HG02852 (cell line): ENCODE measurements around the gene WWOX.

Source experiments
- ATAC-seq: cut with Tn5 transposase; IDR thresholded peaks from one replicate; pipeline ENCODE4 v1.9.1; 2021; ENCODE audit warnings: mild to moderate bottlenecking, moderate library complexity; ENCODE audit not compliant: unreplicated experiment

WWOX gene

DNA sequence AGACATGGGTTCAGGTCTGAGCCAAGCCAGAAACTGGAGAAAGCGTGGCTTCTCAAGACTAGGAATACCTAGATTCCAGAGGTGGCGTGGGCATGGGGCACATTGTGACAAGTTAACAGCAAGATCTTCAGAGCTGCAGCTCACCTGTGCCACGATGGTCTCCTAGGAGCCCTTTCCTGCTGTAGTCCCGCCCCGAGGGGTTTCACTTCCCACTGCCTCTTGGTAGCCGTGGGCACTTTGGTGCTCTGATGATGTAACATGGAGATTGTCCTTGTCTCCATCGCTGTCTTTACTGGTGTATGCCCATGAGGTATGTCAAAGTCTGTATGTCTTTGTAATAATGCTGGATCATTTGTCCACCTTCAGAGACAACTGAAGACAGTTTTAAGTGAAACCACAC, 89.7 kb downstream of the WWOX start:
- no peak for ATAC-seq

GRCh38 chr16:78192734-78193488, 93.5 kb downstream of the WWOX start:
- ATAC-seq, result no peak

DNA sequence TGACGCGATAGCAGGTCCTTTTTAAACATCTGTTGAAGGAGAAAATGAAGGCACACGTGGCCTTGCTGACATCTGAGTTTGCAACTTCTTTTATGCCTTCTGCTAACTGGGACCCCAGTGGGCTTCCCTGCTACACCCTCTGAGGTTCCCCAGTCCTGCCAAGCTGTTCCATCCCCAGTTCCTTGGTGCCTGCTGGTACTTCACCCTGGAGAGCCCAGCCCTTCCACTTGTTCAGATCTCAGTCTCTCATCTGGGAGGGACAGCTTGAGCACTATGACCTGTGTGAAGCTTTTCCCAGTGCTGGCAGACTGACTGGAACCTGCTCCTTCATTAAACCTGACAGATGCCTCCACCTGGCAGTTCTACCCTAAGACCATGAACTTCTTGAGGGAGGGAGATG, 95.5 kb downstream of the WWOX start:
- no peak for ATAC-seq

DNA sequence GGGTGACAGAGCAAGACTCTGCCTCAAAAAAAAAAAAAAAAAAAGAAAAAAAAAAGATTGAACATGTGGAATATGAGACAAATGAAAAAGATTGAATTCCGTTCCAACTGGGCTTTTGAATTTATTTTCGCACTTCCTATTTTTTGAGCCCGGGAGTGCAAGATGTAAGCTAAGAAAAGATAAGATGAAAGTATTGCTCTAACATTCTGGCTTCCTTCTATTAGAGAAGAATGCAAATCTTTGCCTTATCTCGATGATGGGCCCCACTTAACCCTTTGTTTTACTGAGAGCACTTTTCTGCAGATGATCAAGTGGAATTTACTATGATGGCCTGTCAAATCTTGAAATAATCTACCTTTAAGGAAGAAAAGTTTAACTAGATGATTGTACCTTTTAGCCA, 96.3 kb downstream of the WWOX start:
- ATAC-seq, result no peak

GRCh38 chr16:78196502-78196901, 97.0 kb downstream of the WWOX start:
- ATAC-seq, result no peak

- ATAC-seq, result no peak
These were observed 98.8 kb downstream of the WWOX start for GRCh38 chr16:78198288-78198687.

GRCh38 chr16:78199325-78200022, 100.0 kb downstream of the WWOX start:
- no peak for ATAC-seq

DNA sequence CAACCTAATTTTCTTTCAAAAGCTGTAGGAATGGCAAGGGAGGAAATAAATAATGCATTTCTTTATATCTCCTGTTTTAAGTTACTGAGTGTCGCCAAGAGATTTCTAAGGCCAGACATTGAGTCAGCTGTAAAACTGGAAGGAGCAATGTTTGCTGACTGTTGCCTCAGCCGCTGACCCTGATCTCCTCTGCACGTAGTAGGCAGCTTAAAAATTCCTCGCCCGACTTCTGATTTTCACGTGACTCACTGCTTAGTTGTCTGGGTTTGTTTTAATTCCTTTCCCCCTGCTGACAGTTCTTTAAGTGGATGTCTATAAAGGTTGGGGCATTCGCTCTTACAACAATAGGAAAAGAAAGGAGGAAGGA, 100.6 kb downstream of the WWOX start:
- ATAC-seq, result no peak

- ATAC-seq, result no peak
These were observed 101.2 kb downstream of the WWOX start for GRCh38 chr16:78200623-78201096.

- no peak for ATAC-seq
These were observed 106.1 kb downstream of the WWOX start for GRCh38 chr16:78205506-78205905.

DNA sequence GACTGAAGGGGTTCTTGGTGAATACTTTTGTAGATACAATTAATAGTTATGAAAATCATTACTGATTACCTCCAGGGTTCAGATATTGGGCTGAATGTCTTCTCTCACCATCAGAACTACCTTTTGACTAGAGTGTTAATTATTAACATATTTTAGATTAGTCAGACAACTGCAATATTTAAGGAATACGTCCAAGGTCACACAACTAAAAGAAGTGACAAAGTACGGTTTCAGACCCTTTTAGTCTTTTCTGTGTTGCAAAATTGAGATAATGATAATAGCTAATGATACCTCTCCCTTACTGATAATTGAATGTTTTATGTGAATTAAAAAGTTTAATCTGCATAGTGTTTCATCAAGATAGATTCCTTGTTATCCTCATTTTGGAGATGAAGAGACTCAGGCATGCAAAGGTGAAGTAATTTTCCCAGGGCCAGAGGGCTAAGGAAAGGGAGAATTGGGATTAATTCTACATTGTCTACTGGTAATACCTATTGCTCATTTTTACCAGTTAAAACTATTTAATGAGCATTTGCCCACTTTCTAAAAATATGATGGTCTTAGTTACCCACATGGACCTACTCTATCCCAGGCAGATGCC, 107.3 kb downstream of the WWOX start:
- no peak for ATAC-seq

GRCh38 chr16:78209951-78210661, 110.7 kb downstream of the WWOX start:
- ATAC-seq, result no peak

GRCh38 chr16:78211020-78211599, 111.7 kb downstream of the WWOX start:
- no peak for ATAC-seq

GRCh38 chr16:78211946-78212345, 112.5 kb downstream of the WWOX start:
- no peak for ATAC-seq

DNA sequence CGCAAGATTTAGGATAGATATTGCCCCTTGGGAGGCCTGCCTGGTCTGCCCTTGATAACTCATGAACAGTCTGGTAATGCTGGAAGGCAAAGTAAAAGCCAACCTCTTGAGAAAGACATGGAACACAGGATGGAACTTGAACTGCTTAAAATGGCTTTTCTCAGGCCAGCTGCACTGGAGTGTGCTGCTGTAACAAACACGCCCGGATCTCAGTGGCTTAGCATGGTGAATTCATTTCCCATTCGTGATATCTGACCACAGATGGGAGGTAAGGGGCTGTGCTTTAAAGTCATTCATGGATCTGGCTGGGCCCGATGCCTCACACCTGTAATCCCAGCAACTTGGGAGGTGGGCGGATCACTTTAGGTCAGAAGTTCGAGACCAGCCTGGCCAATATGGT, 113.2 kb downstream of the WWOX start:
- ATAC-seq, result no peak

DNA sequence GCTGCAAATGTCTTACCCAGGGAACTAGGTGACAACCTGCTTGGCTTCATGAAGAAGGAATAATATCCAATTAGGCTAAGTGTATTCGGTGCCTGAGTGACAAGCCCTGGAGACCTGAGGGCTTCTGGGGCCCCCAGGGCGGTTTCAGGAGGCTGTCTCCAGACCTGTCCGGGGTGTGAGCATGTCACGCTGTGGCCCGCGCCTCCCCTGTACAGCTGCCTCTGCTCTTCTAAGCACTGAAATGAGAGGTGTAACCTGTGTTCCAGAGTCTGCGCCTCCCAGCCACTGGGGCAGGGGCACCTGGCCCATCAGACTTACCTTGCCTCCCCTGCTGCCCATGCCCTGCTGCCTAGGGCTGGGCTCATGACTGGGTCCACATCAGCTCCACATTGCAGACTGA, 114.3 kb downstream of the WWOX start:
- no peak for ATAC-seq

GRCh38 chr16:78215222-78215621, 115.8 kb downstream of the WWOX start:
- ATAC-seq, result no peak

GRCh38 chr16:78216166-78216745, 116.8 kb downstream of the WWOX start:
- no peak for ATAC-seq

DNA sequence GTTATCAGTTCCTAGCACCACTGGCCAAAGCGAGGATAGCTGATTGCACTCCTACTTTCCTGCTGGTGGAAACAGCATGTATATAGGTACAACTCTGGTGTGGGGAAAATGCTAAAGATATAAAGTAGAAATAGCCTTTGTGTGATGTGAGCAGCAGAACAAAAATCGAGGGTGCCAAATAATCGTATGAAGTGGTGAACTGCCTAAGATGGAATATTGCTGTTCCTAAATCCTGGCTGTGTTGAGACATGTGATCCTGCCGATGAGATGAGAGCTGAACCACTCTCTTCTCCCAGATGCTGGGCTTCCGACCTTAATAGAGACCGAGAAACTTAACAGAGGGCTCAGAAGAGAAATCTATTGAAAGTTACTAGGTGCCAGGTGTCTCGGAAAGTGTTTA, 117.8 kb downstream of the WWOX start:
- no peak for ATAC-seq

DNA sequence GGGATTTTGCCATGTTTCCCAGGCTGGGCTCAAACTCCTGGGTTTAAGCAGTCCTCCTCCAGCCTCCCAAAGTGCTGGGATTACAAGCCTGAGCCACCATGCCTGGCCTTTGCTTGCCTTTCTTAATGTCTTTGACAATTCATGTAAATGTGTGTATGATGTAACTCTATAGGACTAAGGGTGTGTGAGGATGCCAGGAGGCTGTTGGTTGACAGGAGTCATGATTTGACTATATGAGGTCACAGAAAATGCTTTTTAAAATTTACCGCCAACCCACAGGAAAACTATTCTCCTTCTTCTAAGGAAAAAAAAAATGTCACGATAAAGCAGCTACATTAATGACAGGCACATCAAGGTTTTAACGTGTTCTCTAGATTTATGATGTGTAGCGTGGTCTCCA, 118.8 kb downstream of the WWOX start:
- ATAC-seq, result no peak
